CD4-positive, alpha-beta T cell (primary cell): ENCODE data around the gene HLA-DRB1. TPM values are rescaled to one million over a fixed set of nuclear protein-coding genes. Genes with fewer than 3 reads are reported as not detected.
"Not testable (repeated sequence)": the region's sequence is repeated elsewhere in the genome, so short reads cannot be mapped to it uniquely, and the experiment has no call there.

Source experiments
- ATAC-seq: fragments of 200-7000 bp; cut with Tn5 transposase; one replicate; pipeline ENCODE4 v1.10.0; 2022; ENCODE audit warnings: mild to moderate bottlenecking; ENCODE audit not compliant: poor library complexity
- CTCF ChIA-PET: fragments of 350-600 bp; sonication (Branson Sonifier 250); formaldehyde crosslinking; loops from one replicate; lab custom pipeline; 2021; ENCODE audit warnings: antibody characterized with exemption, inconsistent platforms; lab: Charles Lee
- POLR2A ChIA-PET: fragments of 350-600 bp; sonication (Branson Sonifier 250); formaldehyde crosslinking; loops from one replicate; lab custom pipeline; 2021; ENCODE audit warnings: antibody characterized with exemption, inconsistent platforms; lab: Charles Lee
- DNase-seq, 14 experiments: peaks; one replicate each; pipeline ENCODE4 v3.0.0-alpha.2; 2013 to 2020; ENCODE audit warnings: mixed read lengths in 2 of 14
- H3K27ac ChIP-seq, 2 donors: one replicate each; pipeline versions ENCODE4 v1.5.1 to v1.7.0; 2013; ENCODE audit warnings: low read length in 2 of 2, low read depth in 1 of 2, mild to moderate bottlenecking in 1 of 2
- H3K27me3 ChIP-seq, 2 experiments: 1 replicate in 1 of 2; 2 replicates in 1 of 2; pipeline versions ENCODE4 v1.6.1 to v1.7.0; 2013; ENCODE audit warnings: low read length in 2 of 2, control low read depth in 1 of 2, mild to moderate bottlenecking in 1 of 2, moderate library complexity in 1 of 2; ENCODE audit not compliant: insufficient read depth in 2 of 2, control insufficient read depth in 1 of 2
- H3K36me3 ChIP-seq: one replicate; pipeline ENCODE4 v1.6.1; 2013; ENCODE audit warnings: low read length, control low read depth; ENCODE audit not compliant: insufficient read depth
- H3K4me1 ChIP-seq: one replicate; pipeline ENCODE4 v1.6.1; 2013; ENCODE audit warnings: low read length, control low read depth; ENCODE audit not compliant: insufficient read depth
- H3K4me3 ChIP-seq: one replicate; pipeline ENCODE4 v1.5.1; 2013; ENCODE audit warnings: mild to moderate bottlenecking, low read length, moderate library complexity
- H3K9me3 ChIP-seq, 2 experiments: 1 replicate in 1 of 2; 2 replicates in 1 of 2; pipeline versions ENCODE4 v1.6.1 to v1.7.0; 2013; ENCODE audit warnings: low read length in 2 of 2, mild to moderate bottlenecking in 2 of 2, control low read depth in 1 of 2, moderate library complexity in 1 of 2; ENCODE audit not compliant: control insufficient read depth in 1 of 2, insufficient read depth in 1 of 2
- H3K27ac Mint-ChIP-seq: one replicate; pipeline ENCODE4 v1.8.0; 2020; ENCODE audit warnings: mixed read lengths
- H3K27me3 Mint-ChIP-seq: one replicate; pipeline ENCODE4 v1.8.0; 2021; ENCODE audit warnings: mixed read lengths
- H3K36me3 Mint-ChIP-seq: one replicate; pipeline ENCODE4 v1.8.0; 2021; ENCODE audit warnings: low read depth, mixed read lengths
- H3K4me1 Mint-ChIP-seq: one replicate; pipeline ENCODE4 v1.8.0; 2021; ENCODE audit warnings: low read depth, mixed read lengths
- H3K4me3 Mint-ChIP-seq: one replicate; pipeline ENCODE4 v1.8.0; 2020; ENCODE audit warnings: mild to moderate bottlenecking, mixed read lengths
- H3K9me3 Mint-ChIP-seq: one replicate; pipeline ENCODE4 v1.8.0; 2020; ENCODE audit warnings: mixed read lengths
- intact Hi-C, 2 experiments: fragments of 100-400 bp; cut with DNase I in 1 of 2; cut with micrococcal nuclease in 1 of 2; formaldehyde crosslinking; loops; one replicate each; pipeline versions ENCODE4 v1.15.1 to v1.9.0; 2023 to 2025; cut with DNase I, micrococcal nuclease
- total RNA-seq, 174 experiments: library from RNA in 2 of 174; stranded (reverse) in 2 of 174; gene quantifications; one replicate each; pipeline ENCODE4 v1.2.3 and lab custom pipeline; 2021 to 2026
- TF ChIP-seq, protein P1 (sequence below): fragments of 200-600 bp; IDR thresholded peaks from one replicate; pipeline ENCODE4 v1.8.0; 2022; ENCODE audit warnings: antibody characterized with exemption, mild to moderate bottlenecking

Gene HLA-DRB1
- total RNA-seq, 2 experiments from 2014 or later: 31.3 to 33.6 TPM

DNA sequence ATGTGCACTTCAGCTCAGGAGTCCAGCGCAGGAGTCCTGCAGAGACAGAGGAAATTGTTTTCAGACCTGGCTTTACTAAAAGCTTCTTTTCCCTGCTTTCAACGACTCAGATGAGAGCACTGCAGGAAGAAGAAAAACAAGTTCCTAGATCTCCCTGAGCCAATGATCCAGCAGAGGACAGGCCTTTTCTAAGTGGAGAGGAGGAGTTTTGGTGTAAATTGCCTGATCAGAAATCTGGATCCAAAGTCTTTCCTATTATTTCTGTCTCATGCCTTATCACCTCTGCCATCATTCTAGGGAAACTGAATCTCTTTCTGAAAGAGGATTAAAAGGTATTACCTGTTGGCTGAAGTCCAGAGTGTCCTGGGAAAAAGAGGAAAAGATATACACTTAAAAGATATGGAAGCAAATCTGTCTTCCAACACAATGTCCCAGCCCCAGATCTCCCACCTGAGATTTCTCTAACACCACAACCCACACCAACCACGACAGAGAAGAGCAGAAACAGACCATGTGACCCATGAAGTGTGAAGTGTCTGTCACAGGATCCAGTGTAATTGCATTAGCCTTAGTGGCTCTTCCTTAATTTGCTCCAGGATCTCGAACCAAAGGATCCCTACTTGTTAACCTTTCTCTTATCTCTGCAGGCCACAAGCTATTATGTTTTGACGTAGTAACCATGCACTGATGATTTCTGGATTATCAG is 36.5 kb downstream of the HLA-DRB1 start:
- intact Hi-C loops: loop anchor here in 1 of 2 experiments (2.0 kb wide), 1 partner anchor 30 kb away; no protein-coding TSS in a partner anchor
- ATAC-seq (no peak), DNase-seq (no peak)
- no peaks in the 10 kb centered on the region for H3K36me3 ChIP-seq
- no peaks in the 10 kb centered on the region for H3K27me3 ChIP-seq
- no peaks in the 10 kb centered on the region for H3K9me3 ChIP-seq
- ChIA-PET POLR2A (no interaction called here), CTCF (no interaction called here)
- Mint-ChIP-seq H3K9me3 (no peaks in the 10 kb centered on the region), H3K4me1 (no peaks in the 10 kb centered on the region), H3K36me3 (no peaks in the 10 kb centered on the region), H3K4me3 (no peak overlapping the region), H3K27ac (no peak overlapping the region), H3K27me3 (peaks cover 4% of the 10 kb centered on the region)
- TF ChIP-seq, protein P1, sequence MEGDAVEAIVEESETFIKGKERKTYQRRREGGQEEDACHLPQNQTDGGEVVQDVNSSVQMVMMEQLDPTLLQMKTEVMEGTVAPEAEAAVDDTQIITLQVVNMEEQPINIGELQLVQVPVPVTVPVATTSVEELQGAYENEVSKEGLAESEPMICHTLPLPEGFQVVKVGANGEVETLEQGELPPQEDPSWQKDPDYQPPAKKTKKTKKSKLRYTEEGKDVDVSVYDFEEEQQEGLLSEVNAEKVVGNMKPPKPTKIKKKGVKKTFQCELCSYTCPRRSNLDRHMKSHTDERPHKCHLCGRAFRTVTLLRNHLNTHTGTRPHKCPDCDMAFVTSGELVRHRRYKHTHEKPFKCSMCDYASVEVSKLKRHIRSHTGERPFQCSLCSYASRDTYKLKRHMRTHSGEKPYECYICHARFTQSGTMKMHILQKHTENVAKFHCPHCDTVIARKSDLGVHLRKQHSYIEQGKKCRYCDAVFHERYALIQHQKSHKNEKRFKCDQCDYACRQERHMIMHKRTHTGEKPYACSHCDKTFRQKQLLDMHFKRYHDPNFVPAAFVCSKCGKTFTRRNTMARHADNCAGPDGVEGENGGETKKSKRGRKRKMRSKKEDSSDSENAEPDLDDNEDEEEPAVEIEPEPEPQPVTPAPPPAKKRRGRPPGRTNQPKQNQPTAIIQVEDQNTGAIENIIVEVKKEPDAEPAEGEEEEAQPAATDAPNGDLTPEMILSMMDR: no peak
- H3K4me3 ChIP-seq: no peak overlapping the region
- H3K4me1 ChIP-seq: no peaks in the 10 kb centered on the region
- no peak overlapping the region for H3K27ac ChIP-seq

DNA sequence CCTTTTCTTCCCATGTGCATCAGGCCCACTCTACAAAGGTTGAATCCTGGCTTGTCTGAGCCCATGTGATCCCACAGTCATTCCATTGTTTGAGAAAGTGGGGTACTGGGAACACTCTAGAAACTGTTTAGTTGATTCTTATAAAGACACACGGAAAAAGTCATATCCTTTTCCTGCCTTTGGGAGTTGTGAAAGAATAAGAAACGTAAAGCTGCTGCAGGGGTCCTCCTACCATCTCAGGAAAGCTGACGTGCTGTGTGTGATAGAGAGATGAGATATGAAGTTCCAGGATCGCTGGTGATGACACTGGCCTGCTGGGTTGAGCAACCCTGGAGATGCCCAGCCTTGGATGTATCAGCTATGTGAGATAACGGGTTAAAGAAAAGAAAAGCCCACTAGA is 38.2 kb downstream of the HLA-DRB1 start:
- ChIA-PET POLR2A (no interaction called here), CTCF (no interaction called here)
- Mint-ChIP-seq H3K36me3 (no peaks in the 10 kb centered on the region), H3K27ac (no peak overlapping the region), H3K4me3 (no peak overlapping the region), H3K27me3 (peaks cover 9% of the 10 kb centered on the region), H3K4me1 (peaks cover 4% of the 10 kb centered on the region), H3K9me3 (no peaks in the 10 kb centered on the region)
- ATAC-seq: no peak
- intact Hi-C loops: no loop called here
- TF ChIP-seq, protein P1: no peak
- H3K9me3 ChIP-seq: no peaks in the 10 kb centered on the region
- H3K4me1 ChIP-seq: no peaks in the 10 kb centered on the region
- no peak overlapping the region for H3K27ac ChIP-seq
- no peaks in the 10 kb centered on the region for H3K36me3 ChIP-seq
- no peaks in the 10 kb centered on the region for H3K27me3 ChIP-seq
- no peak overlapping the region for H3K4me3 ChIP-seq
- DNase-seq: no peak

- Mint-ChIP-seq H3K36me3 (no peaks in the 10 kb centered on the region), H3K9me3 (peaks cover 2% of the 10 kb centered on the region), H3K27ac (no peak overlapping the region), H3K27me3 (peaks cover 5% of the 10 kb centered on the region), H3K4me1 (no peaks in the 10 kb centered on the region), H3K4me3 (no peak overlapping the region)
- no peak overlapping the region for H3K4me3 ChIP-seq
- H3K4me1 ChIP-seq: no peaks in the 10 kb centered on the region
- H3K27me3 ChIP-seq: no peaks in the 10 kb centered on the region
- ChIA-PET CTCF (no interaction called here), POLR2A (no interaction called here)
- intact Hi-C loops: no loop called here
- H3K27ac ChIP-seq: no peak overlapping the region
- ATAC-seq: no peak
- no peaks in the 10 kb centered on the region for H3K9me3 ChIP-seq
- no peak for DNase-seq
- no peaks in the 10 kb centered on the region for H3K36me3 ChIP-seq
- TF ChIP-seq, protein P1: no peak
These were observed 49.8 kb downstream of the HLA-DRB1 start for GRCh38 chr6:32539839-32540238.

- H3K4me3 ChIP-seq, H3K36me3 ChIP-seq, H3K4me1 ChIP-seq, H3K9me3 ChIP-seq, CTCF ChIA-PET, intact Hi-C loops, POLR2A ChIA-PET, H3K27ac Mint-ChIP-seq, ATAC-seq, H3K9me3 Mint-ChIP-seq, H3K4me1 Mint-ChIP-seq, H3K36me3 Mint-ChIP-seq, H3K27ac ChIP-seq, H3K27me3 ChIP-seq, H3K4me3 Mint-ChIP-seq, H3K27me3 Mint-ChIP-seq, DNase-seq: not testable (repeated sequence)
These were observed 59.2 kb downstream of the HLA-DRB1 start for GRCh38 chr6:32530431-32530793.
